T-cell (primary cell): ENCODE data around the gene P4HTM. TPM values are rescaled to one million over a fixed set of nuclear protein-coding genes. Genes with fewer than 3 reads are reported as not detected.

ENCODE experiments used
- ATAC-seq, 4 experiments: fragments of 200-7000 bp in 3 of 4; fragments of 150-1000 bp in 1 of 4; cut with Tn5 transposase; replicated peaks in 1 of 4; 1 replicate in 3 of 4; 2 replicates in 1 of 4; pipeline ENCODE4 v1.10.0; 2021; ENCODE audit warnings: moderate library complexity in 3 of 4, mild to moderate bottlenecking in 2 of 4, moderate number of reproducible peaks in 1 of 4
- CTCF ChIA-PET, 2 donors: fragments of 300-600 bp; sonication (Branson Sonifier 250); formaldehyde crosslinking; loops; one replicate each; lab custom pipeline; 2022; ENCODE audit warnings: antibody characterized with exemption in 2 of 2; lab: Charles Lee
- POLR2A ChIA-PET, 2 donors: fragments of 300-600 bp; sonication (Branson Sonifier 250); formaldehyde crosslinking; loops; one replicate each; lab custom pipeline; 2022; ENCODE audit warnings: antibody characterized with exemption in 2 of 2; lab: Charles Lee
- DNase-seq, 35 experiments: peaks; one replicate each; pipeline versions ENCODE4 v3.0.0 to v3.0.0-alpha.2; 2013 to 2023
- H3K27ac ChIP-seq: one replicate; pipeline ENCODE4 v1.5.1; 2013; ENCODE audit warnings: low read length
- H3K27me3 ChIP-seq, 2 experiments: replicated peaks in 1 of 2; 1 replicate in 1 of 2; 2 replicates in 1 of 2; pipeline versions ENCODE4 v1.6.1 to v1.7.0; 2013; ENCODE audit warnings: low read length in 1 of 2, mixed read lengths in 1 of 2; ENCODE audit not compliant: control insufficient read depth in 2 of 2, insufficient read depth in 2 of 2; ENCODE audit errors: extremely low read depth in 1 of 2
- H3K36me3 ChIP-seq, 2 donors: 1 replicate in 1 of 2; 2 replicates in 1 of 2; pipeline versions ENCODE4 v1.6.1 to v1.7.0; 2013; ENCODE audit warnings: low read length in 1 of 2; ENCODE audit not compliant: control insufficient read depth in 2 of 2, insufficient read depth in 1 of 2; ENCODE audit errors: extremely low read depth in 1 of 2
- H3K4me1 ChIP-seq, 2 experiments: 1 replicate in 1 of 2; 2 replicates in 1 of 2; pipeline versions ENCODE4 v1.6.1 to v1.7.0; 2013; ENCODE audit warnings: low read length in 2 of 2, mixed read lengths in 1 of 2; ENCODE audit not compliant: insufficient read depth in 2 of 2, control insufficient read depth in 1 of 2; ENCODE audit errors: extremely low read depth in 1 of 2
- H3K4me3 ChIP-seq, 2 donors: 1 replicate in 1 of 2; 2 replicates in 1 of 2; pipeline versions ENCODE4 v1.5.1 to v1.7.0; 2013; ENCODE audit warnings: mild to moderate bottlenecking in 2 of 2, low read length in 1 of 2, moderate library complexity in 1 of 2; ENCODE audit not compliant: control insufficient read depth in 1 of 2; ENCODE audit errors: extremely low read depth in 1 of 2
- H3K9me3 ChIP-seq: 2 replicates; pipeline ENCODE4 v1.7.0; 2013
- H3K27ac Mint-ChIP-seq, 2 donors: one replicate each; pipeline ENCODE4 v1.8.0; 2020 to 2021; ENCODE audit warnings: mild to moderate bottlenecking in 2 of 2, mixed read lengths in 2 of 2
- H3K27me3 Mint-ChIP-seq, 2 donors: one replicate each; pipeline ENCODE4 v1.8.0; 2021 to 2022; ENCODE audit warnings: mixed read lengths in 2 of 2
- H3K36me3 Mint-ChIP-seq: one replicate; pipeline ENCODE4 v1.8.0; 2021; ENCODE audit warnings: mixed read lengths
- H3K4me1 Mint-ChIP-seq, 3 donors: one replicate each; pipeline ENCODE4 v1.8.0; 2020 to 2022; ENCODE audit warnings: mixed read lengths in 3 of 3, mild to moderate bottlenecking in 1 of 3
- H3K4me3 Mint-ChIP-seq, 3 donors: one replicate each; pipeline ENCODE4 v1.8.0; 2020 to 2022; ENCODE audit warnings: mild to moderate bottlenecking in 3 of 3, mixed read lengths in 3 of 3, moderate library complexity in 3 of 3
- H3K9me3 Mint-ChIP-seq, 3 donors: one replicate each; pipeline ENCODE4 v1.8.0; 2020 to 2022; ENCODE audit warnings: mixed read lengths in 3 of 3
- WGBS: methylation state at CpG from one replicate; pipeline ENCODE4 v1.1.5; 2013; ENCODE audit warnings: missing lambda C conversion rate; ENCODE audit not compliant: insufficient coverage; 5-methylcytosine and 5-hydroxymethylcytosine counted together
- total RNA-seq, 35 experiments: library from RNA in 6 of 35; stranded (reverse) in 6 of 35; fragments of 120-200 nt in 1 of 35; gene quantifications; one replicate each; pipeline versions ENCODE4 v1.2.1 to v1.2.4 and lab custom pipeline; 2013 to 2026

The P4HTM gene
- total RNA-seq, 5 donors from 2014 or later (not counting 1 experiment from before 2014, with no cell fraction given): 40.4 to 79.0 (median 73.6) TPM

- no peak for DNase-seq
- 92% methylated on average over 5 of the region's 6 CpGs for WGBS
- H3K4me1 Mint-ChIP-seq: peaks cover 17 to 21% (median 18%) of the 10 kb centered on the region in 3 donors
- peaks cover 28% of the 10 kb centered on the region for H3K36me3 Mint-ChIP-seq
- H3K27me3 Mint-ChIP-seq: no peaks in the 10 kb centered on the region
- H3K27me3 ChIP-seq: no peaks in the 10 kb centered on the region
- no peak overlapping the region for H3K4me3 ChIP-seq
- H3K9me3 Mint-ChIP-seq: no peaks in the 10 kb centered on the region
- ChIA-PET CTCF (no interaction called here), POLR2A (no interaction called here)
- no peak overlapping the region for H3K27ac ChIP-seq
- peaks cover 18 to 65% of the 10 kb centered on the region in 2 donors for H3K36me3 ChIP-seq
- no peak overlapping the region for H3K27ac Mint-ChIP-seq
- ATAC-seq: no peak
- H3K9me3 ChIP-seq: no peaks in the 10 kb centered on the region
- peaks cover 7 to 17% of the 10 kb centered on the region in 2 experiments for H3K4me1 ChIP-seq
- no peak overlapping the region for H3K4me3 Mint-ChIP-seq
Measured at GRCh38 chr3:49032646-49033304, 42.7 kb downstream of the P4HTM start.

GRCh38 chr3:49034650-49035049 is 44.6 kb downstream of the P4HTM start:
- no peaks in the 10 kb centered on the region for H3K4me1 ChIP-seq
- Mint-ChIP-seq H3K4me3 (no peak overlapping the region), H3K9me3 (no peaks in the 10 kb centered on the region), H3K27me3 (no peaks in the 10 kb centered on the region), H3K4me1 (peaks cover 2% of the 10 kb centered on the region in 3 donors), H3K27ac (peak overlapping the region in 1 of 2 donors; percentile 55), H3K36me3 (peaks cover 28% of the 10 kb centered on the region)
- ChIA-PET CTCF (interaction anchor here in 1 of 2 donors (0.6 kb wide), 1 partner anchor 56 kb away, joined by 6 read pairs; no protein-coding TSS in a partner anchor), POLR2A (interaction anchor here (0.6 to 0.7 kb wide), 2 partner anchors 205 to 320 kb away, joined by 3 read pairs; no protein-coding TSS in a partner anchor)
- no peaks in the 10 kb centered on the region for H3K27me3 ChIP-seq
- no peaks in the 10 kb centered on the region for H3K9me3 ChIP-seq
- H3K36me3 ChIP-seq: peaks cover 18 to 76% of the 10 kb centered on the region in 2 donors
- 100% methylated on average over 2 of the region's 2 CpGs for WGBS
- ATAC-seq (no peak), DNase-seq (no peak)
- H3K4me3 ChIP-seq: no peak overlapping the region
- H3K27ac ChIP-seq: no peak overlapping the region

DNA sequence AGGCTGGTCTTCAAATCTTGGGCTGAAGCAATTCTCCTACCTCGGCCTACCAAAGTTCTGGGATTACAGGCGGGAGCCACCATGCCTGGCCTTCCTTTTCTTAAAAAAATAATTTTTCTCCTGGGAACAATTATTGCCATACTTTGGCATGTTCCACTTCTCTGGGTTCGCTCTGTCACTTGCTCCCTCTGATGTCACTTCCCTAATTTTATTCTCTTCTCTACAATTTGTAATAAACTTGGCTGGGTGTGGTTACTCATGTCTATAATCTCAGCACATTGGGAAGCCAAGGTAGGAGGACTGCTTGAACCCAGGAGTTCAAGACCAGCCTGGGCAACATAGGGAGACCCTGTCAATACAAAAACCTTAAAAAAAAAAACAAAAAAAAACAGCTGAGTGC is 45.2 kb downstream of the P4HTM start:
- Mint-ChIP-seq H3K36me3 (peaks cover 30% of the 10 kb centered on the region), H3K9me3 (no peaks in the 10 kb centered on the region), H3K27ac (no peak overlapping the region), H3K4me1 (no peaks in the 10 kb centered on the region), H3K4me3 (no peak overlapping the region), H3K27me3 (no peaks in the 10 kb centered on the region)
- H3K9me3 ChIP-seq: no peaks in the 10 kb centered on the region
- ATAC-seq (no peak), DNase-seq (no peak)
- no peaks in the 10 kb centered on the region for H3K4me1 ChIP-seq
- no peak overlapping the region for H3K27ac ChIP-seq
- POLR2A ChIA-PET: no interaction called here
- no peaks in the 10 kb centered on the region for H3K27me3 ChIP-seq
- CTCF ChIA-PET: no interaction called here
- 94% methylated on average over 2 of the region's 3 CpGs for WGBS
- no peak overlapping the region for H3K4me3 ChIP-seq
- H3K36me3 ChIP-seq: peaks cover 18 to 70% of the 10 kb centered on the region in 2 donors

DNA sequence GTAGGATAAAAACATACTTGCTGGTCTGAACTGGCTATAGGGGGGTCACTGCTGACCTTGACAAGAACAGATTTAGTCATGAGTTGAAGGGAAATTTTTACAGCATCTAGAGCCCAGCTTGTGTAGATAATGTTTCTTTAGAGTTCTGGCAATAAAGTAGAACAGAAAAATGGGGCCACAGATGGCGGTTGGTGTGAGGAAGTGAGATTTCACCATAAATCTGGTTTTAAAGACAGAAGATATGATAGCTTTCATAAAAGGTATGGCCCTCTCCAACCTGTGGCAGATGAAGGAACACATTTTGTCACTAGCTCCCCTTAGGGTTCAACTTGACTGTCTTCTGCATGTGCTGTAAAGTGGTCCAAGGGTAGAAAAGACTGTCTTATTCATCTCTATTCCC is 63.5 kb downstream of the P4HTM start:
- 100% methylated on average over 1 of the region's 1 CpG for WGBS
- Histone ChIP-seq H3K9me3 (no peaks in the 10 kb centered on the region), H3K27me3 (no peaks in the 10 kb centered on the region), H3K27ac (no peak overlapping the region), H3K4me3 (no peak overlapping the region), H3K36me3 (peaks cover 16 to 51% of the 10 kb centered on the region in 2 donors), H3K4me1 (no peaks in the 10 kb centered on the region)
- DNase-seq: no peak
- no peaks in the 10 kb centered on the region for H3K9me3 Mint-ChIP-seq
- H3K4me1 Mint-ChIP-seq: peaks cover 6 to 32% (median 16%) of the 10 kb centered on the region in 3 donors
- H3K27ac Mint-ChIP-seq: no peak overlapping the region
- peaks cover 39% of the 10 kb centered on the region for H3K36me3 Mint-ChIP-seq
- ChIA-PET CTCF (interaction anchor here in 1 of 2 donors (0.5 to 0.7 kb wide), 2 partner anchors 149 to 288 kb away, joined by 4 to 7 read pairs; no protein-coding TSS in a partner anchor), POLR2A (interaction anchor here in 1 of 2 donors (0.5 kb wide), 1 partner anchor 17 kb away, joined by 5 read pairs; no protein-coding TSS in a partner anchor)
- no peaks in the 10 kb centered on the region for H3K27me3 Mint-ChIP-seq
- no peak for ATAC-seq
- no peak overlapping the region for H3K4me3 Mint-ChIP-seq

DNA sequence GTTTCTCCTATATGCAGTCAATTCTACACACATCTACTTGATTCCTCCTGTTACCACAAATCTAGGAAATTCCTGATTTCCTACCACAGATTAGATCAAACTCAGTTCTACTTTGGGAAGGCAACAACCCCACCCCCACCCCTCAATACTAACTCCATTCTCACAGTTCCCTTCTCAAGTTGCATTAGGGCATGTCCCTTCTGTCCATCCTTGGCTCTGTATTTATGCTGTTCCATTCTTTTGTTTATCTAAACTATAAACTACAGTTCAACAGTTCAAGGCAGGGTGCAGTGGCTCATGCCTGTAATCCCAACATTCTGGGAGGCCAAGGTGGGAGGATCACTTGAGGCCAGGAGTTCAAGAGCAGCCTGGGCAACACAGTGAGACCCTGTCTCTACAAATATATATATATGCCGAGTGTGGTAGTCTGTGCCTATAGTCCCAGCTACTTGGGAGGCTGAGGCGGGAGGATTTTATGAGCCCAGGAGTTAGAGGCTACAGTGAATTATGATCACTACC is 64.4 kb downstream of the P4HTM start:
- Histone ChIP-seq H3K36me3 (peaks cover 16 to 55% of the 10 kb centered on the region in 2 donors), H3K4me1 (no peaks in the 10 kb centered on the region), H3K27me3 (no peaks in the 10 kb centered on the region), H3K4me3 (no peak overlapping the region), H3K27ac (no peak overlapping the region), H3K9me3 (no peaks in the 10 kb centered on the region)
- Mint-ChIP-seq H3K4me3 (no peak overlapping the region), H3K27me3 (no peaks in the 10 kb centered on the region), H3K36me3 (peaks cover 39% of the 10 kb centered on the region), H3K27ac (no peak overlapping the region), H3K4me1 (peaks cover 6 to 32% (median 16%) of the 10 kb centered on the region in 3 donors), H3K9me3 (no peaks in the 10 kb centered on the region)
- DNase-seq (no peak), ATAC-seq (no peak)
- ChIA-PET CTCF (no interaction called here), POLR2A (interaction anchor here in 1 of 2 donors (0.6 kb wide), 2 partner anchors 8 to 35 kb away, joined by 3 to 10 read pairs; no protein-coding TSS in a partner anchor)
- WGBS: no CpG with 5 or more reads among the region's 2 CpGs
